ENCODE results near the gene BCAS1.

DNA sequence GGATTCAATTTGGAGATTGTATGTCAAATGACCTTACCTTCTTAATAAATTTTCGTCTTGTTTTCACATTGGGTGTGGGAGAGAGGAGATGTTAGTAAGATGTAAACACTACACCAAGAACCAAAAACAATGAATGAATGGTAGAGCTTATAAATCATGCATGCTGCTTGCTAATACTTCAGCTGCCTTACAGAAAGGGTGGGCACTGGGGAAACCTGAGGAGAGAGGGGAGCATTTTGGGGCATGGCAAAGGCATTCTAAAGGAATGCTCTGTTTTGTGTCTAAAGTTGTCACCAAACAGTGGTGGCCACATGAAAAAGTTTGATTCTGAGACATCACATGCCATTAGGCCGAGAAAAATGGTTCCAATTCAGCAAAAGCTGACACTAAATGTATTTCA, 80.4 kb downstream of the BCAS1 start:
- no peak for TF ChIP-seq POLR2AphosphoS5 (IDR thresholded peaks at IDR 0.05)
- TF ChIP-seq, protein P1, sequence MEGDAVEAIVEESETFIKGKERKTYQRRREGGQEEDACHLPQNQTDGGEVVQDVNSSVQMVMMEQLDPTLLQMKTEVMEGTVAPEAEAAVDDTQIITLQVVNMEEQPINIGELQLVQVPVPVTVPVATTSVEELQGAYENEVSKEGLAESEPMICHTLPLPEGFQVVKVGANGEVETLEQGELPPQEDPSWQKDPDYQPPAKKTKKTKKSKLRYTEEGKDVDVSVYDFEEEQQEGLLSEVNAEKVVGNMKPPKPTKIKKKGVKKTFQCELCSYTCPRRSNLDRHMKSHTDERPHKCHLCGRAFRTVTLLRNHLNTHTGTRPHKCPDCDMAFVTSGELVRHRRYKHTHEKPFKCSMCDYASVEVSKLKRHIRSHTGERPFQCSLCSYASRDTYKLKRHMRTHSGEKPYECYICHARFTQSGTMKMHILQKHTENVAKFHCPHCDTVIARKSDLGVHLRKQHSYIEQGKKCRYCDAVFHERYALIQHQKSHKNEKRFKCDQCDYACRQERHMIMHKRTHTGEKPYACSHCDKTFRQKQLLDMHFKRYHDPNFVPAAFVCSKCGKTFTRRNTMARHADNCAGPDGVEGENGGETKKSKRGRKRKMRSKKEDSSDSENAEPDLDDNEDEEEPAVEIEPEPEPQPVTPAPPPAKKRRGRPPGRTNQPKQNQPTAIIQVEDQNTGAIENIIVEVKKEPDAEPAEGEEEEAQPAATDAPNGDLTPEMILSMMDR (IDR thresholded peaks at IDR 0.05) = no peak
- TF ChIP-seq POLR2A (IDR thresholded peaks at IDR 0.05) = no peak
- TF ChIP-seq EP300 (IDR thresholded peaks at IDR 0.05) = no peak
